Peyer's patch (tissue), 4 donors: ENCODE results near the gene SPRY1.

Experiments used
- CTCF ChIP-seq, 6 experiments: fragments of 450-650 bp in 4 of 6; fragments of 200-600 bp in 2 of 6; sonication (generic) in 1 of 6; IDR thresholded peaks; one replicate each; pipeline ENCODE4 v1.5.1; 2017 to 2019; ENCODE audit warnings: antibody characterized with exemption in 6 of 6, mild to moderate bottlenecking in 3 of 6, moderate library complexity in 1 of 6
- POLR2A ChIP-seq, 2 donors: fragments of 450-650 bp; IDR thresholded peaks; one replicate each; pipeline ENCODE4 v1.5.1; 2017; ENCODE audit warnings: antibody characterized with exemption in 2 of 2, mild to moderate bottlenecking in 2 of 2, moderate library complexity in 2 of 2

- TF ChIP-seq CTCF (IDR thresholded peaks at IDR 0.05) (no peak), POLR2A (IDR thresholded peaks at IDR 0.05) (no peak)
These were observed 14.6 kb upstream of the SPRY1 start for GRCh38 chr4:123381996-123382395.
